ENCODE data around the gene UNC5B. TPM values are rescaled to one million over a fixed set of nuclear protein-coding genes. Genes with fewer than 3 reads are reported as not detected.
A peak's percentile ranks its signal among the peaks of the same experiment; 100 is the strongest.

Gene UNC5B
- total RNA-seq, 1 donor from 2014 or later, result 231 TPM

GRCh38 chr10:71220689-71221540 lies 8.5 kb downstream of the UNC5B start:
- H3K4me1 Mint-ChIP-seq (ENCODE audit: unreplicated experiment), result peaks cover 65% of the 10 kb centered on the region
- H3K27ac Mint-ChIP-seq (ENCODE audit: unreplicated experiment), result no peak overlapping the region
- H3K9me3 Mint-ChIP-seq (ENCODE audit: unreplicated experiment), result no peaks in the 10 kb centered on the region
- no peak for DNase-seq (ENCODE audit: low spot score)
- H3K27me3 Mint-ChIP-seq (ENCODE audit: unreplicated experiment), result peaks cover 8% of the 10 kb centered on the region
- H3K36me3 Mint-ChIP-seq (ENCODE audit: low read depth, unreplicated experiment), result peaks cover 10% of the 10 kb centered on the region
- H3K4me3 Mint-ChIP-seq (ENCODE audit: unreplicated experiment), result peak overlapping the region; percentile 25
- no peak for TF ChIP-seq CTCF (IDR thresholded peaks at IDR 0.05; ENCODE audit: unreplicated experiment)

GRCh38 chr10:71221586-71222202 lies 9.3 kb downstream of the UNC5B start:
- H3K4me3 Mint-ChIP-seq (ENCODE audit: unreplicated experiment), result peak overlapping the region; percentile 66

GRCh38 chr10:71222601-71223346 lies 10.4 kb downstream of the UNC5B start:
- no peaks in the 10 kb centered on the region for H3K9me3 Mint-ChIP-seq (ENCODE audit: unreplicated experiment)
- no peak for DNase-seq (ENCODE audit: low spot score)
- peak; percentile 17 for TF ChIP-seq CTCF (IDR thresholded peaks at IDR 0.05; ENCODE audit: unreplicated experiment)
- peaks cover 62% of the 10 kb centered on the region for H3K4me1 Mint-ChIP-seq (ENCODE audit: unreplicated experiment)
- peak overlapping the region; percentile 43 for H3K27ac Mint-ChIP-seq (ENCODE audit: unreplicated experiment)
- peaks cover 8% of the 10 kb centered on the region for H3K27me3 Mint-ChIP-seq (ENCODE audit: unreplicated experiment)
- H3K4me3 Mint-ChIP-seq (ENCODE audit: unreplicated experiment), result peak overlapping the region; percentile 2
- peaks cover 12% of the 10 kb centered on the region for H3K36me3 Mint-ChIP-seq (ENCODE audit: low read depth, unreplicated experiment)

More at GRCh38 chr10:71221586-71222202, 9.3 kb downstream of the UNC5B start:
- H3K4me1 Mint-ChIP-seq (ENCODE audit: unreplicated experiment), result peaks cover 61% of the 10 kb centered on the region
- DNase-seq (ENCODE audit: low spot score), result no peak
- peaks cover 12% of the 10 kb centered on the region for H3K36me3 Mint-ChIP-seq (ENCODE audit: low read depth, unreplicated experiment)
- no peak for TF ChIP-seq CTCF (IDR thresholded peaks at IDR 0.05; ENCODE audit: unreplicated experiment)
- H3K9me3 Mint-ChIP-seq (ENCODE audit: unreplicated experiment), result no peaks in the 10 kb centered on the region
- H3K27ac Mint-ChIP-seq (ENCODE audit: unreplicated experiment), result no peak overlapping the region
- H3K27me3 Mint-ChIP-seq (ENCODE audit: unreplicated experiment), result peaks cover 8% of the 10 kb centered on the region

GRCh38 chr10:71223347-71224058 lies 11.1 kb downstream of the UNC5B start:
- H3K9me3 Mint-ChIP-seq (ENCODE audit: unreplicated experiment), result no peaks in the 10 kb centered on the region
- H3K4me1 Mint-ChIP-seq (ENCODE audit: unreplicated experiment), result peaks cover 63% of the 10 kb centered on the region
- peak overlapping the region; percentile 2 for H3K4me3 Mint-ChIP-seq (ENCODE audit: unreplicated experiment)
- H3K27me3 Mint-ChIP-seq (ENCODE audit: unreplicated experiment), result peaks cover 8% of the 10 kb centered on the region
- peaks cover 12% of the 10 kb centered on the region for H3K36me3 Mint-ChIP-seq (ENCODE audit: low read depth, unreplicated experiment)
- no peak overlapping the region for H3K27ac Mint-ChIP-seq (ENCODE audit: unreplicated experiment)
- no peak for DNase-seq (ENCODE audit: low spot score)
- no peak for TF ChIP-seq CTCF (IDR thresholded peaks at IDR 0.05; ENCODE audit: unreplicated experiment)
